SK-N-MC (cell line): ENCODE results near the gene KRT37.
"Not testable (repeated sequence)": the region's sequence is repeated elsewhere in the genome, so short reads cannot be mapped to it uniquely, and the experiment has no call there.

ENCODE experiments used
- DNase-seq: peaks from one replicate; pipeline ENCODE4 v3.0.0-alpha.2; 2011; ENCODE audit warnings: low read depth, low spot score
- H3K27ac ChIP-seq: fragments of 200-600 bp; sonication (generic); 2 replicates; pipeline ENCODE4 v1.5.1; 2016; ENCODE audit warnings: mixed run types
- H3K36me3 ChIP-seq: fragments of 200-600 bp; sonication (generic); 2 replicates; pipeline ENCODE4 v1.6.1; 2017; ENCODE audit warnings: antibody characterized with exemption, low read length, mixed read lengths; ENCODE audit not compliant: insufficient read depth
- H3K4me3 ChIP-seq: fragments of 200-600 bp; sonication (generic); 2 replicates; pipeline ENCODE4 v1.5.1; 2016
- H3K9ac ChIP-seq: fragments of 200-600 bp; sonication (generic); 2 replicates; pipeline ENCODE4 v1.8.0; 2017; ENCODE audit warnings: mixed run types, mixed read lengths; ENCODE audit not compliant: insufficient read length
- H3K9me3 ChIP-seq: fragments of 200-600 bp; sonication (generic); 2 replicates; pipeline ENCODE4 v1.6.1; 2017; ENCODE audit warnings: low read depth, mild to moderate bottlenecking, antibody characterized with exemption, low read length, moderate library complexity, mixed read lengths
- EZH2 ChIP-seq: fragments of 200-600 bp; sonication (generic); IDR thresholded peaks from one replicate; pipeline ENCODE4 v1.6.1; 2017; ENCODE audit warnings: antibody characterized with exemption
- FOXP2 ChIP-seq: optimal IDR thresholded peaks from 2 replicates; pipeline ENCODE3; 2011; ENCODE audit warnings: mild to moderate bottlenecking, moderate library complexity; ENCODE audit not compliant: insufficient read depth; ENCODE audit errors: extremely low read length, control extremely low read depth
- POLR2AphosphoS5 ChIP-seq: IDR thresholded peaks from 2 replicates; pipeline ENCODE4 v1.6.1; 2012; ENCODE audit warnings: mild to moderate bottlenecking, low read depth, low read length, borderline replicate concordance

KRT37 gene

GRCh38 chr17:41406205-41406604, 18.2 kb downstream of the KRT37 start:
- no peaks in the 10 kb centered on the region for H3K9me3 ChIP-seq
- no peak overlapping the region for H3K27ac ChIP-seq
- TF ChIP-seq FOXP2: no peak
- TF ChIP-seq POLR2AphosphoS5: no peak
- no peak for TF ChIP-seq EZH2
- no peaks in the 10 kb centered on the region for H3K36me3 ChIP-seq
- no peak overlapping the region for H3K9ac ChIP-seq
- no peak for DNase-seq
- no peak overlapping the region for H3K4me3 ChIP-seq

DNA sequence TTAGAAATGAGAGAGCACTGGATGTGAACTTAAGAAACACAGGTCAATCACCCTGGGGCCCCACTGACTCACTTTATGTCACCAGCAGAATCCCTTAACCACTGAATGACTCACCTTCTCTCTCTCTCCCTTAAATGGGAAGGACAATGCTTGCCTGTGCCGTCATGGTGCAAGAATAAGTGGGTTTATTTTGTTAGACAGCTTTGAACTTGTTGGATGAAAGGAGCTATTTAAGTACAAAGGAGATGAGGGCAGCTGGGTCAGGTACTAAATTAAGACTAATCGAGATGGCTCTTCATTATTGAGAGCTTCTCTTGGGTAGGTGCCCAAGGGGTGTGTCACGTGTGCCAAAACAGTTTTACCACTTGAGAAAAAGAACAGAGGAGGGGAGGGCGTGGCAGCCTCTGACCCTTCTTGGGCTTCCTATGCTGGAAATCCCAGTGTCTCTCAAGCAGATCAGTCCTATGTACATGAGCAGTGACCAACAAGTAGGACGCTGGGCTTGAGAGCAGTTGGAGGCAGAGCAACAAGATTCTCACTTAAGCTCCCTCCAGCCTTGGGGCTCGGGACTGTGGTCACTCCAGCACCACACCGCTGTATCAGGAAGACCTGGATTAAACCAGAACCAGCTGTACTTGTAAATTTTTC, 20.2 kb downstream of the KRT37 start:
- H3K9me3 ChIP-seq: no peaks in the 10 kb centered on the region
- no peaks in the 10 kb centered on the region for H3K36me3 ChIP-seq
- no peak for TF ChIP-seq EZH2
- TF ChIP-seq FOXP2: no peak
- no peak for TF ChIP-seq POLR2AphosphoS5
- DNase-seq: no peak
- no peak overlapping the region for H3K9ac ChIP-seq
- no peak overlapping the region for H3K4me3 ChIP-seq
- H3K27ac ChIP-seq: no peak overlapping the region

GRCh38 chr17:41403404-41404023, 20.9 kb downstream of the KRT37 start:
- no peak overlapping the region for H3K27ac ChIP-seq
- H3K36me3 ChIP-seq: no peaks in the 10 kb centered on the region
- TF ChIP-seq POLR2AphosphoS5 (no peak), FOXP2 (no peak), EZH2 (no peak)
- no peaks in the 10 kb centered on the region for H3K9me3 ChIP-seq
- H3K4me3 ChIP-seq: no peak overlapping the region
- DNase-seq: no peak
- H3K9ac ChIP-seq: no peak overlapping the region

DNA sequence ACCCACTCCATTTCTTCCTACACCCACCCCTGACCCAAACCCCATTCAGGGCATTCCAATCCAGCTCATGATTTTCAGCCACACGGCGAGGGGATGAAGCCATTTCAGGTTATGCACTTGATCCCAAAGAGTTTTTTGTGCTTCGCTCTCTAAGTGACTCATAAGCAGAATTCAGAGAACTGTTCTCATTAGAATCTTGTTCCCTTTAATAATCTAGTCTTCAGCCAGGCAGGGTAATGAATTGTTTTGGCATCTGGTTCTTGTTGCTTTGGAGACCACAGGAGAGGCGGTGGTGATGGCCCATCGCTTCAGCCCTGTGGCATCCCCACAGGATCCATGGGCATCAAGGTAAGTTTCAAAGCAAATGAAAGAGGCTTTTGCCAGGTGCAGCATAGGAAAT, 22.2 kb downstream of the KRT37 start:
- Histone ChIP-seq H3K4me3 (no peak overlapping the region), H3K9ac (no peak overlapping the region), H3K36me3 (no peaks in the 10 kb centered on the region), H3K9me3 (no peaks in the 10 kb centered on the region), H3K27ac (no peak overlapping the region)
- TF ChIP-seq EZH2 (no peak), FOXP2 (no peak), POLR2AphosphoS5 (no peak)
- no peak for DNase-seq

GRCh38 chr17:41396996-41397660, 27.3 kb downstream of the KRT37 start, which contains the start of gene KRT31:
TSS of gene KRT31 (minus strand) at chr17:41397608. CDS start at chr17:41397539, 69 bp downstream.
- Histone ChIP-seq H3K4me3 (no peak within 1 kb of the TSS), H3K27ac (no peak within 1 kb of the TSS)

GRCh38 chr17:41396340-41396739, 28.0 kb downstream of the KRT37 start:
- Histone ChIP-seq H3K9ac (no peak overlapping the region), H3K27ac (no peak overlapping the region), H3K36me3 (no peaks in the 10 kb centered on the region), H3K9me3 (no peaks in the 10 kb centered on the region), H3K4me3 (no peak overlapping the region)
- TF ChIP-seq POLR2AphosphoS5: no peak
- DNase-seq: no peak

More at GRCh38 chr17:41396996-41397660, 27.3 kb downstream of the KRT37 start, which contains the start of gene KRT31:
- Histone ChIP-seq H3K9me3 (no peaks in the 10 kb centered on the region), H3K9ac (no peak within 1 kb of the TSS), H3K36me3 (no peaks in the 10 kb centered on the region)
- no peak for DNase-seq
- no peak for TF ChIP-seq FOXP2
- TF ChIP-seq POLR2AphosphoS5: no peak
- no peak for TF ChIP-seq EZH2

DNA sequence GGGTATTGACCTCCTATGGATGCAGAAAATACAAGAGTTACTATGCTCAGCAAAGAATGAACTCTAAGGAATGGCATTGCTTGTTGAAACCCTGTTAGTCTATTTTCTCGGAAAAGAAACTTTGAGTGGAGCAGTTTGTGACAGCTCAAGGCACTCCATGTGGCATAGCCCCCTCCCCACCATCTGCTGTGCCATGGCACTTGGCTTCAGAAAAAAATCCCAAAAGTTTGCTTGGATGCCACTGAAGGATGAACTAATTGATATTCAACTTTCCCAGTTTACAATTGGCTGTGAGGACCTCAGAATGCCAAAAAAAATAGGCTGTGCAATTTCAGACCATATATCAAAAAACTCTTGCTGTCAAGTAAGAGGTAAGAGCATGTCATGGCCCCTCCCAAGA, 28.8 kb downstream of the KRT37 start:
- Histone ChIP-seq H3K36me3 (no peaks in the 10 kb centered on the region), H3K4me3 (no peak overlapping the region), H3K9me3 (no peaks in the 10 kb centered on the region), H3K9ac (no peak overlapping the region), H3K27ac (no peak overlapping the region)
- no peak for TF ChIP-seq EZH2
- no peak for TF ChIP-seq FOXP2
- TF ChIP-seq POLR2AphosphoS5: no peak
- DNase-seq: no peak

GRCh38 chr17:41395044-41395443, 29.3 kb downstream of the KRT37 start:
- not testable (repeated sequence) for H3K36me3 ChIP-seq, DNase-seq, H3K27ac ChIP-seq, H3K4me3 ChIP-seq, H3K9me3 ChIP-seq, H3K9ac ChIP-seq
